Activated naive CD8-positive, alpha-beta T cell treated with anti-CD3 and anti-CD28 coated beads, Interleukin-2, amount 50 U/mL, for 24 hours (primary cell): Measurements from ENCODE around the gene ADAMTS19.

Experiments
- ATAC-seq: fragments of 150-1000 bp; cut with Tn5 transposase; one replicate; pipeline ENCODE4 v1.10.0; 2021
- DNase-seq: peaks from one replicate; pipeline ENCODE4 v3.0.0; 2021
- H3K27ac Mint-ChIP-seq: one replicate; pipeline ENCODE4 v1.8.0; 2021; ENCODE audit warnings: mild to moderate bottlenecking, mixed read lengths
- H3K27me3 Mint-ChIP-seq: one replicate; pipeline ENCODE4 v1.8.0; 2021; ENCODE audit warnings: mixed read lengths
- H3K36me3 Mint-ChIP-seq: one replicate; pipeline ENCODE4 v1.8.0; 2021; ENCODE audit warnings: low read depth, mixed read lengths
- H3K4me1 Mint-ChIP-seq: one replicate; pipeline ENCODE4 v1.8.0; 2021; ENCODE audit warnings: mixed read lengths
- H3K4me3 Mint-ChIP-seq: one replicate; pipeline ENCODE4 v1.8.0; 2021; ENCODE audit warnings: mild to moderate bottlenecking, moderate library complexity, mixed read lengths
- H3K9me3 Mint-ChIP-seq: one replicate; pipeline ENCODE4 v1.8.0; 2021; ENCODE audit warnings: mixed read lengths

The ADAMTS19 gene

GRCh38 chr5:129718471-129719090, 258.5 kb downstream of the ADAMTS19 start:
- no peaks in the 10 kb centered on the region for H3K9me3 Mint-ChIP-seq
- DNase-seq: no peak
- H3K36me3 Mint-ChIP-seq: no peaks in the 10 kb centered on the region
- H3K27ac Mint-ChIP-seq: no peak overlapping the region
- no peaks in the 10 kb centered on the region for H3K4me1 Mint-ChIP-seq
- no peaks in the 10 kb centered on the region for H3K27me3 Mint-ChIP-seq
- no peak overlapping the region for H3K4me3 Mint-ChIP-seq
- no peak for ATAC-seq

- Mint-ChIP-seq H3K27me3 (no peaks in the 10 kb centered on the region), H3K9me3 (no peaks in the 10 kb centered on the region), H3K27ac (no peak overlapping the region), H3K4me1 (no peaks in the 10 kb centered on the region), H3K36me3 (no peaks in the 10 kb centered on the region), H3K4me3 (no peak overlapping the region)
- DNase-seq (no peak), ATAC-seq (no peak)
Measured at GRCh38 chr5:129724222-129724621, 264.1 kb downstream of the ADAMTS19 start.

- DNase-seq: no peak
- no peak for ATAC-seq
- Mint-ChIP-seq H3K4me3 (no peak overlapping the region), H3K4me1 (no peaks in the 10 kb centered on the region), H3K9me3 (no peaks in the 10 kb centered on the region), H3K27ac (no peak overlapping the region), H3K27me3 (no peaks in the 10 kb centered on the region), H3K36me3 (no peaks in the 10 kb centered on the region)
Measured at GRCh38 chr5:129724647-129725046, 264.5 kb downstream of the ADAMTS19 start.

- Mint-ChIP-seq H3K4me3 (no peak overlapping the region), H3K27me3 (no peaks in the 10 kb centered on the region), H3K4me1 (no peaks in the 10 kb centered on the region), H3K27ac (no peak overlapping the region), H3K9me3 (no peaks in the 10 kb centered on the region), H3K36me3 (no peaks in the 10 kb centered on the region)
- DNase-seq (no peak), ATAC-seq (no peak)
Measured at GRCh38 chr5:129739773-129740172, 279.7 kb downstream of the ADAMTS19 start.

- Mint-ChIP-seq H3K4me1 (no peaks in the 10 kb centered on the region), H3K9me3 (no peaks in the 10 kb centered on the region), H3K27me3 (peaks cover 3% of the 10 kb centered on the region), H3K27ac (no peak overlapping the region), H3K4me3 (no peak overlapping the region), H3K36me3 (no peaks in the 10 kb centered on the region)
- DNase-seq (no peak), ATAC-seq (no peak)
Measured at GRCh38 chr5:129743541-129744187, 283.6 kb downstream of the ADAMTS19 start.

- Mint-ChIP-seq H3K27me3 (peaks cover 3% of the 10 kb centered on the region), H3K4me1 (no peaks in the 10 kb centered on the region)
- no peak for DNase-seq
Measured at GRCh38 chr5:129745997-129746396, 285.9 kb downstream of the ADAMTS19 start.

GRCh38 chr5:129746876-129747275, 286.8 kb downstream of the ADAMTS19 start:
- no peaks in the 10 kb centered on the region for H3K9me3 Mint-ChIP-seq
- DNase-seq (no peak), ATAC-seq (no peak)
- H3K27me3 Mint-ChIP-seq: peaks cover 3% of the 10 kb centered on the region
- H3K36me3 Mint-ChIP-seq: no peaks in the 10 kb centered on the region
- no peak overlapping the region for H3K27ac Mint-ChIP-seq
- no peaks in the 10 kb centered on the region for H3K4me1 Mint-ChIP-seq
- no peak overlapping the region for H3K4me3 Mint-ChIP-seq

More at GRCh38 chr5:129745997-129746396, 285.9 kb downstream of the ADAMTS19 start:
- Mint-ChIP-seq H3K36me3 (no peaks in the 10 kb centered on the region), H3K4me3 (no peak overlapping the region), H3K9me3 (no peaks in the 10 kb centered on the region), H3K27ac (no peak overlapping the region)
- ATAC-seq: no peak

- ATAC-seq (no peak), DNase-seq (no peak)
- Mint-ChIP-seq H3K36me3 (no peaks in the 10 kb centered on the region), H3K4me3 (no peak within 1 kb of the TSS), H3K27ac (no peak within 1 kb of the TSS), H3K9me3 (no peaks in the 10 kb centered on the region), H3K27me3 (peaks cover 3% of the 10 kb centered on the region), H3K4me1 (no peaks in the 10 kb centered on the region)
Measured at GRCh38 chr5:129747572-129748407, 287.7 kb downstream of the ADAMTS19 start, which contains the start of gene MINAR2. TSS of gene MINAR2 (plus strand) at chr5:129748094. CDS start at chr5:129748191, 97 bp downstream.

GRCh38 chr5:129748913-129749880, 289.1 kb downstream of the ADAMTS19 start:
- no peak for DNase-seq

GRCh38 chr5:129760636-129761325, 300.7 kb downstream of the ADAMTS19 start:
- Mint-ChIP-seq H3K36me3 (no peaks in the 10 kb centered on the region), H3K4me1 (no peaks in the 10 kb centered on the region), H3K4me3 (no peak overlapping the region), H3K27me3 (peaks cover 5% of the 10 kb centered on the region), H3K27ac (no peak overlapping the region), H3K9me3 (no peaks in the 10 kb centered on the region)
- ATAC-seq: no peak
- no peak for DNase-seq

More at GRCh38 chr5:129748913-129749880, 289.1 kb downstream of the ADAMTS19 start:
- no peaks in the 10 kb centered on the region for H3K4me1 Mint-ChIP-seq
- H3K36me3 Mint-ChIP-seq: no peaks in the 10 kb centered on the region
- H3K27ac Mint-ChIP-seq: no peak overlapping the region
- H3K27me3 Mint-ChIP-seq: peaks cover 3% of the 10 kb centered on the region
- no peaks in the 10 kb centered on the region for H3K9me3 Mint-ChIP-seq
- no peak overlapping the region for H3K4me3 Mint-ChIP-seq
- no peak for ATAC-seq

GRCh38 chr5:129763651-129764050, 303.6 kb downstream of the ADAMTS19 start:
- ATAC-seq (no peak), DNase-seq (no peak)
- Mint-ChIP-seq H3K27ac (no peak overlapping the region), H3K4me1 (no peaks in the 10 kb centered on the region), H3K36me3 (no peaks in the 10 kb centered on the region), H3K4me3 (no peak overlapping the region), H3K27me3 (no peaks in the 10 kb centered on the region), H3K9me3 (no peaks in the 10 kb centered on the region)

GRCh38 chr5:129766798-129767197, 306.7 kb downstream of the ADAMTS19 start:
- no peaks in the 10 kb centered on the region for H3K27me3 Mint-ChIP-seq
- H3K4me1 Mint-ChIP-seq: no peaks in the 10 kb centered on the region
- H3K27ac Mint-ChIP-seq: no peak overlapping the region
- H3K36me3 Mint-ChIP-seq: no peaks in the 10 kb centered on the region
- H3K4me3 Mint-ChIP-seq: no peak overlapping the region
- H3K9me3 Mint-ChIP-seq: no peaks in the 10 kb centered on the region
- DNase-seq: no peak
- no peak for ATAC-seq

GRCh38 chr5:129767927-129768380, 307.9 kb downstream of the ADAMTS19 start:
- DNase-seq (peak; percentile 66), ATAC-seq (peak; percentile 92)
- H3K36me3 Mint-ChIP-seq: no peaks in the 10 kb centered on the region
- no peaks in the 10 kb centered on the region for H3K9me3 Mint-ChIP-seq
- H3K4me3 Mint-ChIP-seq: no peak overlapping the region
- H3K27me3 Mint-ChIP-seq: no peaks in the 10 kb centered on the region
- H3K27ac Mint-ChIP-seq: no peak overlapping the region
- no peaks in the 10 kb centered on the region for H3K4me1 Mint-ChIP-seq
